HepG2 (cell line): Measurements from ENCODE around the gene CDKN3. TPM values are rescaled to one million over a fixed set of nuclear protein-coding genes. Genes with fewer than 3 reads are reported as not detected.

ENCODE experiments used
- CREM ChIP-seq, 2 experiments: sonication (generic) in 1 of 2; formaldehyde crosslinking in 1 of 2; IDR thresholded peaks; 2 replicates each; pipeline versions ENCODE4 v1.4.0 to v1.6.1; 2016 to 2020; ENCODE audit warnings: antibody characterized with exemption in 1 of 2, mild to moderate bottlenecking in 1 of 2, missing genetic modification reagents in 1 of 2
- DMAP1 ChIP-seq: IDR thresholded peaks from 2 replicates; pipeline ENCODE4 v1.6.1; 2016
- ELF3 ChIP-seq: IDR thresholded peaks from 2 replicates; pipeline ENCODE4 v1.6.1; 2016; ENCODE audit warnings: missing genetic modification reagents, missing compliant biosample characterization
- GATA4 ChIP-seq: sonication (generic); IDR thresholded peaks from 2 replicates; pipeline ENCODE4 v1.6.1; 2016; ENCODE audit warnings: antibody characterized with exemption, low read depth, borderline replicate concordance
- HMGA1 ChIP-seq: sonication (generic); formaldehyde crosslinking; conservative IDR thresholded peaks from 2 replicates; pipeline ENCODE4 v1.4.0; 2020; ENCODE audit warnings: missing genetic modification reagents
- NCOA2 ChIP-seq: sonication (generic); formaldehyde crosslinking; IDR thresholded peaks from 2 replicates; pipeline ENCODE4 v1.8.0; 2022; ENCODE audit warnings: inconsistent platforms
- NCOR1 ChIP-seq: fragments of 200-600 bp; sonication (generic); IDR thresholded peaks from 2 replicates; pipeline ENCODE4 v1.7.0; 2017; ENCODE audit warnings: antibody characterized with exemption, low read length, borderline replicate concordance
- NFKB2 ChIP-seq: sonication (generic); formaldehyde crosslinking; IDR thresholded peaks from 2 replicates; pipeline ENCODE4 v1.4.0; 2020; ENCODE audit warnings: missing genetic modification reagents, borderline replicate concordance
- NR2F2 ChIP-seq: IDR thresholded peaks from 2 replicates; pipeline ENCODE4 v1.6.1; 2012; ENCODE audit warnings: low read depth, inconsistent platforms, borderline replicate concordance
- NR2F6 ChIP-seq, 2 experiments: IDR thresholded peaks; 2 replicates each; pipeline ENCODE4 v1.6.1; 2016; ENCODE audit warnings: antibody characterized with exemption in 1 of 2, mild to moderate bottlenecking in 1 of 2
- SOX13 ChIP-seq, 3 experiments: fragments of 450-650 bp in 1 of 3; sonication (generic) in 1 of 3; formaldehyde crosslinking in 1 of 3; IDR thresholded peaks in 2 of 3; conservative IDR thresholded peaks in 1 of 3; 2 replicates each; pipeline versions ENCODE4 v1.5.0 to v1.6.1; 2016 to 2020; ENCODE audit warnings: antibody characterized with exemption in 1 of 3, mild to moderate bottlenecking in 1 of 3, missing compliant biosample characterization in 1 of 3, missing genetic modification reagents in 1 of 3, moderate library complexity in 1 of 3
- THYN1 ChIP-seq: sonication (generic); formaldehyde crosslinking; IDR thresholded peaks from 2 replicates; pipeline ENCODE4 v1.8.1; 2023; ENCODE audit warnings: low read depth, mild to moderate bottlenecking, moderate library complexity, missing genetic modification reagents, borderline replicate concordance
- ZNF17 ChIP-seq: sonication (generic); formaldehyde crosslinking; IDR thresholded peaks from 2 replicates; pipeline ENCODE4 v1.5.0; 2020; ENCODE audit warnings: mild to moderate bottlenecking, missing genetic modification reagents
- ZNF260 ChIP-seq: sonication (generic); formaldehyde crosslinking; IDR thresholded peaks from 2 replicates; pipeline ENCODE4 v1.4.0; 2020; ENCODE audit warnings: missing genetic modification reagents, low read depth, mild to moderate bottlenecking, borderline replicate concordance
- ZNF326 ChIP-seq: sonication (generic); formaldehyde crosslinking; IDR thresholded peaks from 2 replicates; pipeline ENCODE4 v1.4.0; 2020; ENCODE audit warnings: missing genetic modification reagents, borderline replicate concordance
- ZNF343 ChIP-seq: sonication (generic); formaldehyde crosslinking; IDR thresholded peaks from 2 replicates; pipeline ENCODE4 v1.4.0; 2020; ENCODE audit warnings: mild to moderate bottlenecking, missing genetic modification reagents
- ZNF430 ChIP-seq: sonication (generic); formaldehyde crosslinking; IDR thresholded peaks from 2 replicates; pipeline ENCODE4 v1.9.0; 2021; ENCODE audit warnings: mild to moderate bottlenecking, missing genetic modification reagents
- ZNF549 ChIP-seq: sonication (generic); formaldehyde crosslinking; IDR thresholded peaks from 2 replicates; pipeline ENCODE4 v1.5.0; 2020; ENCODE audit warnings: missing genetic modification reagents
- ZNF609 ChIP-seq: sonication (generic); formaldehyde crosslinking; IDR thresholded peaks from 2 replicates; pipeline ENCODE4 v1.4.0; 2020; ENCODE audit warnings: mild to moderate bottlenecking, missing genetic modification reagents, borderline replicate concordance
- ZSCAN12 ChIP-seq: sonication (generic); formaldehyde crosslinking; IDR thresholded peaks from 2 replicates; pipeline ENCODE4 v1.9.0; 2021; ENCODE audit warnings: mild to moderate bottlenecking, missing genetic modification reagents
- polyA plus RNA-seq, 8 experiments: library from polyadenylated mRNA; depleted of rRNA in 3 of 8; stranded (reverse) in 7 of 8; unstranded in 1 of 8; fragments of >200 nt; fragmentation: Illumina TruSeq in 4 of 8; extraction: Trizol in 4 of 8; gene quantifications; 2 replicates each; pipeline versions ENCODE4 v1.2.1 to v1.2.3, GENCODE V29; 2011 to 2016; ENCODE audit warnings: low read depth in 4 of 8, missing spikeins in 1 of 8, mixed read lengths in 1 of 8; ENCODE audit not compliant: insufficient read depth in 1 of 8
- total RNA-seq, 5 experiments: library from RNA; depleted of rRNA; stranded (reverse); fragments of >200 nt; fragmentation: Illumina TruSeq; extraction: Trizol; gene quantifications; 2 replicates each; pipeline ENCODE4 v1.2.3, GENCODE V29; 2016; ENCODE audit warnings: low read depth in 1 of 5
- TF ChIP-seq, protein P1 (sequence below): IDR thresholded peaks from 2 replicates; pipeline ENCODE4 v1.6.1; 2016
- TF ChIP-seq, protein P2 (sequence below): sonication (generic); formaldehyde crosslinking; IDR thresholded peaks from 2 replicates; pipeline ENCODE4 v1.8.1; 2023; ENCODE audit warnings: mild to moderate bottlenecking, missing genetic modification reagents

CDKN3 gene
- total and polyA plus RNA-seq, 2 of the 13 experiments (the other 11 are each of a cell fraction or from before 2014, with no cell fraction given): 63.0 to 88.9 TPM

- TF ChIP-seq, protein P1, sequence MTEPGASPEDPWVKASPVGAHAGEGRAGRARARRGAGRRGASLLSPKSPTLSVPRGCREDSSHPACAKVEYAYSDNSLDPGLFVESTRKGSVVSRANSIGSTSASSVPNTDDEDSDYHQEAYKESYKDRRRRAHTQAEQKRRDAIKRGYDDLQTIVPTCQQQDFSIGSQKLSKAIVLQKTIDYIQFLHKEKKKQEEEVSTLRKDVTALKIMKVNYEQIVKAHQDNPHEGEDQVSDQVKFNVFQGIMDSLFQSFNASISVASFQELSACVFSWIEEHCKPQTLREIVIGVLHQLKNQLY (CRISPR knock-in tag): peak; percentile 35; the same call in 1 of the 2 replicates
- TF ChIP-seq SOX13 (IDR thresholded peaks at IDR 0.05) (peak; percentile 8; the same call in 1 of the 2 replicates), SOX13 (CRISPR knock-in tag; conservative IDR thresholded peaks at IDR 0.05 in 1 of 2, IDR thresholded peaks at IDR 0.05 in 1 of 2) (peak in 1 of 2 experiments; percentile 47; a peak in 1 of 4 replicates), ZSCAN12 (CRISPR knock-in tag) (0 out of 2 replicates have a peak, but pooled peaks have one; percentile 37), CREM (IDR thresholded peaks at IDR 0.05) (no peak; the same call in 1 of the 2 replicates), CREM (CRISPR knock-in tag; IDR thresholded peaks at IDR 0.05) (no peak), ZNF609 (CRISPR knock-in tag) (peak; percentile 35; the same call in 1 of the 2 replicates), NCOR1 (no peak), ZNF326 (CRISPR knock-in tag) (no peak), ZNF260 (CRISPR knock-in tag) (no peak), DMAP1 (CRISPR knock-in tag) (peak; percentile 79; the same call in 1 of the 2 replicates), NCOA2 (CRISPR knock-in tag) (no peak), ZNF343 (CRISPR knock-in tag) (no peak), NR2F2 (no peak; the same call in 1 of the 2 replicates), HMGA1 (CRISPR knock-in tag) (no peak), THYN1 (no peak), NR2F6 (IDR thresholded peaks at IDR 0.05) (0 out of 2 replicates have a peak, but pooled peaks have one; percentile 11), NR2F6 (CRISPR knock-in tag; IDR thresholded peaks at IDR 0.05) (peak; percentile 39; the same call in 1 of the 2 replicates), ZNF17 (CRISPR knock-in tag) (no peak), GATA4 (no peak; the same call in 1 of the 2 replicates), ELF3 (CRISPR knock-in tag) (peak; percentile 37; the same call in 1 of the 2 replicates), ZNF549 (CRISPR knock-in tag) (no peak), NFKB2 (CRISPR knock-in tag) (peak; percentile 80; the same call in 1 of the 2 replicates), ZNF430 (CRISPR knock-in tag) (peak; percentile 16; the same call in 1 of the 2 replicates)
- TF ChIP-seq, protein P2, sequence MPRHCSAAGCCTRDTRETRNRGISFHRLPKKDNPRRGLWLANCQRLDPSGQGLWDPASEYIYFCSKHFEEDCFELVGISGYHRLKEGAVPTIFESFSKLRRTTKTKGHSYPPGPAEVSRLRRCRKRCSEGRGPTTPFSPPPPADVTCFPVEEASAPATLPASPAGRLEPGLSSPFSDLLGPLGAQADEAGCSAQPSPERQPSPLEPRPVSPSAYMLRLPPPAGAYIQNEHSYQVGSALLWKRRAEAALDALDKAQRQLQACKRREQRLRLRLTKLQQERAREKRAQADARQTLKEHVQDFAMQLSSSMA (CRISPR knock-in tag): no peak
Observed at GRCh38 chr14:54440873-54441868, 44.4 kb downstream of the CDKN3 start, which contains the start of gene CNIH1 (continued).
